GM21717 (cell line): Measurements from ENCODE around the gene MRPS9.

Source experiments
- ATAC-seq: cut with Tn5 transposase; IDR thresholded peaks from one replicate; pipeline ENCODE4 v1.9.1; 2021; ENCODE audit warnings: mild to moderate bottlenecking, moderate library complexity; ENCODE audit not compliant: unreplicated experiment

The MRPS9 gene

GRCh38 chr2:105117565-105117964, 79.7 kb downstream of the MRPS9 start:
- ATAC-seq = no peak

GRCh38 chr2:105118960-105119359, 81.1 kb downstream of the MRPS9 start:
- ATAC-seq = no peak

- ATAC-seq = no peak
Observed at GRCh38 chr2:105121434-105121833, 83.6 kb downstream of the MRPS9 start.

- no peak for ATAC-seq
Observed at GRCh38 chr2:105125428-105125827, 87.6 kb downstream of the MRPS9 start.

GRCh38 chr2:105125920-105126319, 88.1 kb downstream of the MRPS9 start:
- ATAC-seq = no peak

GRCh38 chr2:105126336-105126735, 88.5 kb downstream of the MRPS9 start:
- no peak for ATAC-seq

GRCh38 chr2:105127289-105127915, 89.5 kb downstream of the MRPS9 start:
- ATAC-seq = no peak

GRCh38 chr2:105129722-105130232, 91.9 kb downstream of the MRPS9 start:
- peak; percentile 96 for ATAC-seq

GRCh38 chr2:105130546-105130945, 92.7 kb downstream of the MRPS9 start:
- ATAC-seq = no peak

GRCh38 chr2:105134081-105134480, 96.2 kb downstream of the MRPS9 start:
- ATAC-seq = no peak

GRCh38 chr2:105135436-105135835, 97.6 kb downstream of the MRPS9 start:
- ATAC-seq = no peak

GRCh38 chr2:105136394-105136793, 98.5 kb downstream of the MRPS9 start:
- no peak for ATAC-seq

GRCh38 chr2:105138643-105139042, 100.8 kb downstream of the MRPS9 start:
- ATAC-seq = no peak

- ATAC-seq = no peak
Observed at GRCh38 chr2:105139556-105140239, 101.8 kb downstream of the MRPS9 start.

GRCh38 chr2:105140240-105140568, 102.3 kb downstream of the MRPS9 start:
- ATAC-seq = no peak

GRCh38 chr2:105141099-105141614, 103.3 kb downstream of the MRPS9 start:
- ATAC-seq = no peak

- ATAC-seq = no peak
Observed at GRCh38 chr2:105142239-105142638, 104.4 kb downstream of the MRPS9 start.

GRCh38 chr2:105143094-105143466, 105.2 kb downstream of the MRPS9 start:
- ATAC-seq = no peak

GRCh38 chr2:105143467-105144151, 105.7 kb downstream of the MRPS9 start:
- ATAC-seq = no peak

GRCh38 chr2:105144152-105144940, 106.5 kb downstream of the MRPS9 start:
- no peak for ATAC-seq

GRCh38 chr2:105144941-105145300, 107.1 kb downstream of the MRPS9 start:
- ATAC-seq = no peak
